ENCODE results near the gene CEP89.
A peak's percentile ranks its signal among the peaks of the same experiment; 100 is the strongest.
"Not testable (repeated sequence)": the region's sequence is repeated elsewhere in the genome, so short reads cannot be mapped to it uniquely, and the experiment has no call there.

The CEP89 gene

DNA sequence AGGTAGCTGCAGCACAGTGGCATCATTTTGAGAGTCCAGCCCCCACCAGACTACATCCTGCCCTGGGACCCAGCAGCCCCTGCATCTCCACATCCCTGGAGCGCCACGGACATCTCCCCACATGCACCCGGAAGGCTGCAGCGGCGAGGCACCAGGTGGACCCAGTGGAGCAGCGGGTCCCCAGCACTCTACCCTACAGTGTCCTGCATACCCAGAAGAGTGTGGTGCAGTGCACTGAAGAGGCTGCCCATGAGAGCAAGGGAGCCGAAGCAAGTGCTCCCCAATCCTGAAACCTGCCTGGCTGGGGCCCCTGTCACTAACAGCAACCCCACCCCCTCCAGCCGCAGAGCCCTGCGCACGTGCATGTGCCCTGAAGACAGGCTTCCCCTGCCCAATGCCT, 80.9 kb downstream of the CEP89 start:
- no peak for DNase-seq

GRCh38 chr19:32890326-32890725, 81.4 kb downstream of the CEP89 start:
- DNase-seq, result no peak

- DNase-seq, result no peak
Observed at GRCh38 chr19:32889137-32889934, 82.4 kb downstream of the CEP89 start.

DNA sequence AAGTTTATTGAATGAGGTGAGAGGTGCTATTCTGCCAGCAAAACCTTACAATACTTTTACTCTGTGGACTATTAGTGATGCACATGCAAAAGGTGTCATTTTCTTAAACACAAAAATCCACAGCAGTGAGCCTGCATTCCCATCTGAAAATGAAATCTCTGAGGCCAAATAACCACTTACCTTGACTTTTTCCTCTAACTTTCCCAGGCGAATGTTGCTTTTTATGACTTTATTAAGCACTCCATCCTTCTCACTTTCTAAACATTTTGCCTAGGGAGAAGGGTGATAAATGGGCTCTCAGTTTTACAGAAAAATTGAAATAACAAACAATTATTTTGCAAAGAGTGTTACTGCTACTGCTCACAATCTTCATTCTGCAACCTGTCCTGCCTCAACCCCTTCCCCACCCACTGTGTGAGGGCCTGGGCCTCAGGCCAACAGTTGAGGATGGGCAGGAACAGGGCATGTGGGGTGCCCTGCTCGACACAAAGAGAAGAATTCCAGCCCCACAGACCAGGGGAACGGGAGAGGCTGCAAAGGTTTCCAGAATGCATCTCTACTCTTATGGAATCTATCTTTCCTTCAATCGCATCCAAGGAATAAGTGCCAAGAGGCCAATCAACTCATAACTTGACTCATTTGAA, 84.1 kb downstream of the CEP89 start:
- DNase-seq, result no peak

DNA sequence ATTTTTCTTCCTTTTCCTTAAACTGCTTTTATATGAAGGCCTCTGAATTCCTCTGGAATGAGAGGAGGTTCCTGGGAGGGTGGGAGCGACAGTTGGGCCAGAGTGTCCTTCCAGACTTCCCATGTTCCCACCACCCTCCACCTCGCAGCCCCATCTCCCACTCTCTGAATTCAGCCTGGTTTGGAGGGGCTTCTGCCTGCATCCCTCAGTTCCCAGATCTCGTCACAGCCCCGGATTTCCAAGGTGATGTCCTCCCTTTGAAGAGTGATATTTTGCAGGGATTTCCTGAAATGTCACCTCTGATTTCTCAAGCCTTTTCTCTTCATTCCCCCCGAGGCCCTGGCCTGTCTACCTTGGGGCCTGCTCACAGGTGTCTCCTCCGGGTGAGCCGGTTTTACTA, 85.5 kb downstream of the CEP89 start:
- no peak for DNase-seq

- DNase-seq, result not testable (repeated sequence)
Observed at GRCh38 chr19:32885255-32885654, 86.5 kb downstream of the CEP89 start.

DNA sequence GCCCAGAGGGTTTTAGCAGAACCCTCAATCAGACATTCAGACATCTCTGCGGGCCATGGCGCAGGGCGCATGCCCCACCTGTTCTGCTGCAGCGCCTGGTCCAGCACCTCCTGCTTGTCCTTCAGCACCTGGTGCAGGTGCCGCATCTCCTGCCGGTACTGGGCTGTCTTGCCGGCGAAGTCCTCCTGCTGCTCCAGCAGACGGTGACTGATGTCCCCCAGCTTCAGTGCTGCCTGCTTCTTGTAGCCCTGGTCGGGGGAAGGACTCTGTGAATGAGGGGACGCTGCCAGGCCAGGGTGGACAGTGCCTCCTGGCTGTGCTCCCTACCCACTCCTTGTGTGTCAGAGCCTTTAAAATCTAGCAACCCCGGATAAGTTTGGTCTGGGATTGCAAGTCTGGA, 90.0 kb downstream of the CEP89 start:
- DNase-seq, result no peak

DNA sequence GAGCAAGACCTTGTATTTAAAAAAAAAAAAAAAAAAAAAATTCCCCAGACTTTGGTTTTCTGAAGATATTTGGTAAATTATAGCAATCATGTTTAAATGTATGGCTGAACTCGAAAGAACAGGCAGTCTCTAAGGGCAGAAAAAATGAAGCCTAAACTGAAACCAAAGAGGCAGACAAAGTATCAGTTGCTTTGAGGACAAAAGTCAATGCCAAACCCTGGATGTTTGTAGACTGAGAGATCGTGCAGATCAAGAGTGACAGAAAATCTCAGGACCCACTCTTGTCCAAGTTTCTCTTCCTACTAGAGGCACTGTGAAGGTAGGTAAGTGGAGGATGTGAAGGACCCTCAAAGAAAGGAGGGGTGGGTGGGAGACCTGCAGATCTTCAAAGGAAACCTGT, 91.1 kb downstream of the CEP89 start:
- no peak for DNase-seq

- DNase-seq, result no peak
Observed at GRCh38 chr19:32879741-32880140, 92.0 kb downstream of the CEP89 start.

DNA sequence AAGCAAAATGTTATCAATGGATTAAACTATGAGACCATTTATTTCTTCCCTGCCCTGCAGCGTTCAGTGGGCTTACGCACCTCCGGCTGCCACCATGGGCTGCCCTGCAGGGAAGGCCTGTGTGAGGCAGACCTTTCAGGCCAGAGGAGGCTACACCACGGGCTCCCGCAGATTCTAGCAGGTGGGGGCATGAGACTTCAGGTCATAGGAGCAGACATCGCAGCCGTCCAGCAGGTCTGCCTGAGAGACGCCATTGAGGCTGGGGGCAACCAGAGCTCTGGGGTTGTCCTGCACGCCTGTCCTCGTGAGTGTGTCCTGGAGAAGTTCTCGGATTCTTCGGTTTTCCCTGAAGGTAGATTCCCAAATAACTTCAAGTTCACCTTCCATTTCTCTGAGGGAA, 92.8 kb downstream of the CEP89 start:
- no peak for DNase-seq

- no peak for DNase-seq
Observed at GRCh38 chr19:32877977-32878745, 93.6 kb downstream of the CEP89 start.

DNA sequence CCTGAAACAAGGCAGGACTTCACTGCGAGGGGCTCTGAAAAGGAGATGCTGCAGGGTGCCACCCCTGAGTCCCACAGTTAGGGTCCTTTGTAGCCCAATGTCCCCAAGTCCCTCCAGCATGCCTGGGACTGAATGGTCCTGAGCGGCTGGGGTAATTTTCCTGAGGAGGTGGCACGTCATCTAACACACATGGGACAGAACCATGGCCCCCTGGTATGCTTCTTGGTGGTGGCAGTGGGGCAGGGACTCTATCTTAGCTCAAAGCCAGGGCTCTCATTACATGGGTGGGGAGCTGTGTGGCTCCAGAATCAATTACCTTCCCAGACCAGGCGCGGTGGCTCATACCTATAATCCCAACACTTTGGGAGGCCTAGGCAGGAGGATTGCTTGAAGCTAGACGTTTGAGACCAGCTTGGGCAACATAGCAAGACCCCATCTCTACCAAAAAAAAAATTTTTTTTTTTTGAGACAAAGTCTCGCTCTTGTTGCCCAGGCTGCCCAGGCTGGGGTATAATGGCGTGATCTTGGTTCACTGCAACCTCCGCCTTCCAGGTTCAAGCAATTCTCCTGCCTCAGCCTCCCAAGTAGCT, 94.3 kb downstream of the CEP89 start:
- DNase-seq, result no peak

GRCh38 chr19:32876919-32877285, 94.9 kb downstream of the CEP89 start:
- DNase-seq, result peak; percentile 86

GRCh38 chr19:32876236-32876918, 95.4 kb downstream of the CEP89 start:
- DNase-seq, result peak; percentile 5

DNA sequence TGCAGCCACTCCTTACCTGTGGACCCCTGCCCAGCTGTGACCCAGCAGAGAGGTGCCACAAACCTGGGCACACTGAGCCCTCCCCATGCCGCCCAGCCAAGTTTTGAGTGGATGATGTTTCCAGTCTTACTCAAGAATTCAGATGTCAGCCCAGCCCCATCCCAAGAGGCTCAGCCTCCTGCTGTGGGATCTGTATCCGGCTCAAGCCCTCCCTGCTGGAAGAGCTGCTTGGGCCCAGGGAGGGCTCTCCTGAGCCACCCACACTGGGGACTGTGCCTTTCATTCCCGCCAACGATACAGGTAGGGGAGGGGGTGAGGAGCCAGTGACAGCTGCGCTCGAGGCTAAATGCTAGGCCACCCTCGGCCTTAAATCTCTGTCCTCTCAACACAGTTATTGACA, 96.3 kb downstream of the CEP89 start:
- DNase-seq, result no peak

- no peak for DNase-seq
Observed at GRCh38 chr19:32874605-32875004, 97.2 kb downstream of the CEP89 start.

GRCh38 chr19:32873247-32873959, 98.4 kb downstream of the CEP89 start:
- no peak for DNase-seq

DNA sequence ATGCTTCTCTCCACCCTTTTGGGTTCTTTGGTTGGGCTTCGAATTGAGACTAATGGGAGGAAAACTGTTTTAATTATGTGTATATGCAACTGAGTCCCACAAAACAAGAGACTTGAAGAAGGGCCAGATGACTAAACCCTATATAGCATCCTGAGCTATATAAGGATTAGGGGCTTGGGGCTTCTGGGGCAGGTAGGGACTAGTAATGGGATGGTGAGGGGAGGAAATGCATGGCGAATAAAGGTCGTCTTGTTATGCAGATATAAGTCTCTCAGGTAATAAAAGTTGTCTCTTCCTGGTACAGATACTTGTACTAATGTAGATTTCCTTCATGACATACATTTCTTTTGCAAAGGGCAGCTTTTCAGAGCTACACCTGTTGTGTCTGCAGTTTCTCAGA, 99.4 kb downstream of the CEP89 start:
- DNase-seq, result no peak

DNA sequence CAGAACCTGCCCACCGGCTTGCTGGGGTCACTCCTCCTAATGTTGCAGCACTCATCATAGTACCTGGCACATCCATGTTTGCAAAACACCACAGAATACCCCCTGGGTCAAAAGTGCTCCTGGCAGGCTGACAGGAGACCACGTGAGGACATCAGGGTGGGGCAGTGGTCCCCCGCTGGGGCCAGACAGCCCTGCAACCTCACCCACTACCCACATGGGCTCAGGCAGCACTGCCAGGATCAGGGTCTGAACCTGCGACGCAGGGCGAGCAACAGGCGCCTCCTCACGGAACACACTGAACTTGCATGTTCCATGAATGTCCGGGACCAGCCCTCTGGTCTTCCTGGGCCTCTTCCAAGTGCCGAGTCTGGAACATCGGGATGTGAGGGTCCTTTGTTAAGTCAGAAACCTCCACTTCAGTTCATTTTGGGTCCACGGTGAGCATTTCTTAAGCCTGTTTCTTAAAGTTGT, 100.7 kb downstream of the CEP89 start:
- no peak for DNase-seq

DNA sequence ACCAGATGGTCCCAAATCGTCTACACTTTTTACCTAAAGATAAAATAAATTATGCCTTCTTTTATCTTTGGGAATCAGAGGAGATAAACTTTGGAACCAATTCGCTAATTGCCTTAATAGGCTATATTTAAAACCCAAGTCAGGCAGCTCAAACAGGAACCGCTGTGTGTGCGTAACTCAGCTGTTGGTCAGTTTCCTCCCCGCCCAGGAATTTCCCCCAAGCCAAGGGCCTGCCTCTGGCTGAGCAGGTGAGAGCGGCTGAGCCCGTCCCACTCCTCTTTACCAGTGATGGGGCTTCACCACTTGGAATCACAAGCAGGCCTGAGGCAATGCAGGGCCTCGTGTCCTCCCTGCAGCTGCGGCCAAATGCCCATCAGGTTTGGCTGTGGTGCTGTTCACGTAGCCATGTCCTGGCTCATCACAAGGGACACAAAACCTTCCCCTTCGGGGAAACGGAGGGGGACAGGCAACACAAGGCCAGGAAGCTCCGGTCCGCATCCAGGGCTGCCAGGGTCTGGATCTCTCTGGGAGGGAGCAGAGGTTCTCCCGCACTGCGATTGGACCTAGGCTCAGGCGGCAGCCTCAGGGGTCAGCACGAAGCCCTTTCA, 101.7 kb downstream of the CEP89 start:
- DNase-seq, result no peak

DNA sequence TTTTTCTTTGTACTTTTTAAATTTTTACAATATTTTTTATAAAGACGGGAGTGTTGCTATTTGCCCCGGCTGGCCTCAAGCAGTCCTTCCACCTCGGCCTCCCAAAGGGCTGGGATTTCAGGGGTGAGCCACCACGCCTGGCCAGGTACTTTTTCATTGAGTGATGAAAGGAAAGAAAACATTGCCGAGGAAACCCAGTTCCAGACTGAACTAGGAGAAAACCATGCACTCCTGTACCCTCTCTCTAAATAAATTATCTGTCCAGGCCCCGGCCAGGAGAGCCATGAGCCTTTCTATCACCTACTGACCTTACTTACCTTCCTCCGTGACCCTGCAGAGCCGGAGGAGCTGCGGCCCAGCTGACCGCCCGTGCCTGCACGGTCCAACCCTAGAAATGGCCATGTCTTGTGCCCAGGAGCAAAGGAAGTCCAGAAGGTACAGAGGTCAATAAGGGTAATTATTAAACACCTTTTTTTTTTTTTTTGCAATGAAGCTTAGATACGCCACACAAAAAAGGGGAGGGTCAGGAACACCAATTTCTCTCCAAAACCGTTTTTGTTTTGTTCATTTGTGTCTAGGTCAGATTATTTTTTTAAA, 102.3 kb downstream of the CEP89 start, which contains the start of gene SLC7A9:
TSS of gene SLC7A9 (minus strand) at position 399 of the 597 bp plus-strand sequence. CDS start 1,233 bp downstream, outside the sequence.
- DNase-seq, result no peak

All from EL (cell line).